A172 (cell line): ENCODE data around the gene SLC25A23. TPM values are rescaled to one million over a fixed set of nuclear protein-coding genes. Genes with fewer than 3 reads are reported as not detected.
A peak's percentile ranks its signal among the peaks of the same experiment; 100 is the strongest.
"Not testable (repeated sequence)": the region's sequence is repeated elsewhere in the genome, so short reads cannot be mapped to it uniquely, and the experiment has no call there.

Experiments used
- DNase-seq: peaks from one replicate; pipeline ENCODE4 v3.0.0-alpha.2; 2015; ENCODE audit warnings: low spot score
- total RNA-seq: library from RNA; depleted of rRNA; stranded (reverse); fragments of >200 nt; shearing (Covaris generic); gene quantifications from 2 replicates; pipeline ENCODE4 v1.2.3, GENCODE V29; 2014

The SLC25A23 gene
- total RNA-seq, 1 experiment from 2014 or later = 105 TPM

- DNase-seq = peak; percentile 30
Measured at GRCh38 chr19:6457958-6458694, 1.5 kb downstream of the SLC25A23 start.

- DNase-seq = no peak
Measured at GRCh38 chr19:6455924-6456323, 3.7 kb downstream of the SLC25A23 start.

GRCh38 chr19:6453951-6454565 is 5.5 kb downstream of the SLC25A23 start:
- DNase-seq = no peak

GRCh38 chr19:6452899-6453298 is 6.7 kb downstream of the SLC25A23 start:
- no peak for DNase-seq

GRCh38 chr19:6452223-6452614 is 7.4 kb downstream of the SLC25A23 start:
- DNase-seq = no peak

- DNase-seq = no peak
Measured at GRCh38 chr19:6451583-6452222, 7.9 kb downstream of the SLC25A23 start.

GRCh38 chr19:6450166-6450565 is 9.4 kb downstream of the SLC25A23 start:
- no peak for DNase-seq

GRCh38 chr19:6448045-6448444 is 11.5 kb downstream of the SLC25A23 start:
- no peak for DNase-seq

- DNase-seq = no peak
Measured at GRCh38 chr19:6446452-6446851, 13.1 kb downstream of the SLC25A23 start.

GRCh38 chr19:6443986-6444385 is 15.6 kb downstream of the SLC25A23 start:
- no peak for DNase-seq

- no peak for DNase-seq
Measured at GRCh38 chr19:6442087-6442688, 17.4 kb downstream of the SLC25A23 start.

- DNase-seq = no peak
Measured at GRCh38 chr19:6440905-6441304, 18.7 kb downstream of the SLC25A23 start.

- no peak for DNase-seq
Measured at GRCh38 chr19:6439743-6440142, 19.8 kb downstream of the SLC25A23 start.

- no peak for DNase-seq
Measured at GRCh38 chr19:6433663-6434062, 25.9 kb downstream of the SLC25A23 start, which contains the start of gene SLC25A41. TSS of gene SLC25A41 (minus strand) at chr19:6433763. CDS start at chr19:6433693, 70 bp downstream.

- no peak for DNase-seq
Measured at GRCh38 chr19:6433165-6433564, 26.4 kb downstream of the SLC25A23 start.

- no peak for DNase-seq
Measured at GRCh38 chr19:6431891-6432290, 27.7 kb downstream of the SLC25A23 start.

- DNase-seq = no peak
Measured at GRCh38 chr19:6429419-6430221, 30.0 kb downstream of the SLC25A23 start.

- DNase-seq = not testable (repeated sequence)
Measured at GRCh38 chr19:6428692-6429418, 30.7 kb downstream of the SLC25A23 start.

GRCh38 chr19:6427131-6427530 is 32.5 kb downstream of the SLC25A23 start:
- DNase-seq = no peak

- no peak for DNase-seq
Measured at GRCh38 chr19:6425732-6426620, 33.6 kb downstream of the SLC25A23 start.
